SJCRH30 (cell line): Measurements from ENCODE around the gene ADGRL2. TPM values are rescaled to one million over a fixed set of nuclear protein-coding genes. Genes with fewer than 3 reads are reported as not detected.

Source experiments
- DNase-seq, 2 experiments: peaks; one replicate each; pipeline ENCODE4 v3.0.0-alpha.2; 2015 to 2020
- H3K27ac ChIP-seq: fragments of 250-450 bp; sonication (Bioruptor Pico); 2 replicates; pipeline ENCODE4 v1.5.1; 2020; ENCODE audit warnings: mild to moderate bottlenecking, moderate library complexity
- H3K27me3 ChIP-seq: fragments of 250-450 bp; sonication (Bioruptor Pico); 2 replicates; pipeline ENCODE4 v1.5.1; 2020; ENCODE audit warnings: mild to moderate bottlenecking, moderate library complexity
- H3K36me3 ChIP-seq: fragments of 250-450 bp; sonication (Bioruptor Pico); 2 replicates; pipeline ENCODE4 v1.5.1; 2020; ENCODE audit warnings: mild to moderate bottlenecking, moderate library complexity
- H3K4me1 ChIP-seq: fragments of 250-450 bp; sonication (Bioruptor Pico); 2 replicates; pipeline ENCODE4 v1.5.1; 2020; ENCODE audit warnings: mild to moderate bottlenecking, moderate library complexity
- H3K4me3 ChIP-seq: fragments of 250-450 bp; sonication (Bioruptor Pico); 2 replicates; pipeline ENCODE4 v1.5.1; 2020; ENCODE audit warnings: mild to moderate bottlenecking, moderate library complexity
- H3K9me3 ChIP-seq: fragments of 250-450 bp; sonication (Bioruptor Pico); replicated peaks from 2 replicates; pipeline ENCODE4 v1.5.1; 2020; ENCODE audit warnings: mild to moderate bottlenecking, moderate library complexity
- total RNA-seq: library from RNA; depleted of rRNA; stranded (reverse); fragments of >200 nt; shearing (Covaris generic); gene quantifications from 2 replicates; pipeline ENCODE4 v1.2.3, GENCODE V29; 2014

Gene ADGRL2
- total RNA-seq, 1 experiment from 2014 or later: 98.0 TPM

- Histone ChIP-seq H3K4me3 (no peak overlapping the region), H3K36me3 (peaks cover 37% of the 10 kb centered on the region)
Measured at GRCh38 chr1:81990241-81990640, 189.5 kb downstream of the ADGRL2 start.

GRCh38 chr1:81998165-81998564 lies 197.4 kb downstream of the ADGRL2 start:
- H3K36me3 ChIP-seq: no peaks in the 10 kb centered on the region
- no peaks in the 10 kb centered on the region for H3K9me3 ChIP-seq

More at GRCh38 chr1:81990241-81990640, 189.5 kb downstream of the ADGRL2 start:
- DNase-seq: no peak
- no peaks in the 10 kb centered on the region for H3K9me3 ChIP-seq
- no peak overlapping the region for H3K27ac ChIP-seq
- H3K4me1 ChIP-seq: no peaks in the 10 kb centered on the region
- no peaks in the 10 kb centered on the region for H3K27me3 ChIP-seq

GRCh38 chr1:81999364-81999763 lies 198.6 kb downstream of the ADGRL2 start:
- H3K4me1 ChIP-seq: peaks cover 12% of the 10 kb centered on the region
- H3K4me3 ChIP-seq: no peak overlapping the region
- no peak for DNase-seq
- no peaks in the 10 kb centered on the region for H3K27me3 ChIP-seq
- H3K36me3 ChIP-seq: no peaks in the 10 kb centered on the region
- no peak overlapping the region for H3K27ac ChIP-seq
- H3K9me3 ChIP-seq: no peaks in the 10 kb centered on the region

More at GRCh38 chr1:81998165-81998564, 197.4 kb downstream of the ADGRL2 start:
- DNase-seq: peak in 1 of 2 experiments; percentile 16
- no peak overlapping the region for H3K4me3 ChIP-seq
- peaks cover 12% of the 10 kb centered on the region for H3K4me1 ChIP-seq
- H3K27me3 ChIP-seq: no peaks in the 10 kb centered on the region
- H3K27ac ChIP-seq: no peak overlapping the region

- DNase-seq: no peak
- peaks cover 12% of the 10 kb centered on the region for H3K4me1 ChIP-seq
- no peak overlapping the region for H3K4me3 ChIP-seq
- H3K9me3 ChIP-seq: no peaks in the 10 kb centered on the region
- no peak overlapping the region for H3K27ac ChIP-seq
- no peaks in the 10 kb centered on the region for H3K36me3 ChIP-seq
- no peaks in the 10 kb centered on the region for H3K27me3 ChIP-seq
Measured at GRCh38 chr1:82000221-82000620, 199.5 kb downstream of the ADGRL2 start.

- Histone ChIP-seq H3K4me3 (no peak overlapping the region), H3K27ac (no peak overlapping the region), H3K27me3 (no peaks in the 10 kb centered on the region), H3K4me1 (peaks cover 12% of the 10 kb centered on the region), H3K36me3 (no peaks in the 10 kb centered on the region), H3K9me3 (no peaks in the 10 kb centered on the region)
- peak in 1 of 2 experiments; percentile 19 for DNase-seq
Measured at GRCh38 chr1:82001345-82001744, 200.6 kb downstream of the ADGRL2 start.

- H3K4me3 ChIP-seq: no peak overlapping the region
- H3K4me1 ChIP-seq: no peaks in the 10 kb centered on the region
- no peak for DNase-seq
- no peak overlapping the region for H3K27ac ChIP-seq
- H3K9me3 ChIP-seq: no peaks in the 10 kb centered on the region
- no peaks in the 10 kb centered on the region for H3K27me3 ChIP-seq
- H3K36me3 ChIP-seq: no peaks in the 10 kb centered on the region
Measured at GRCh38 chr1:82007804-82008203, 207.1 kb downstream of the ADGRL2 start.

- Histone ChIP-seq H3K4me3 (no peak overlapping the region), H3K27ac (no peak overlapping the region), H3K36me3 (no peaks in the 10 kb centered on the region), H3K9me3 (no peaks in the 10 kb centered on the region), H3K27me3 (no peaks in the 10 kb centered on the region), H3K4me1 (no peaks in the 10 kb centered on the region)
- no peak for DNase-seq
Measured at GRCh38 chr1:82013702-82014101, 213.0 kb downstream of the ADGRL2 start.

- H3K27ac ChIP-seq: no peak overlapping the region
- H3K36me3 ChIP-seq: no peaks in the 10 kb centered on the region
- DNase-seq: no peak
- H3K9me3 ChIP-seq: no peaks in the 10 kb centered on the region; the same call in 1 of the 2 replicates
- no peaks in the 10 kb centered on the region for H3K27me3 ChIP-seq
- no peak overlapping the region for H3K4me3 ChIP-seq
- no peaks in the 10 kb centered on the region for H3K4me1 ChIP-seq
Measured at GRCh38 chr1:82015444-82015843, 214.7 kb downstream of the ADGRL2 start.

- H3K9me3 ChIP-seq: peaks cover 3% of the 10 kb centered on the region; the same call in 1 of the 2 replicates
- H3K27me3 ChIP-seq: no peaks in the 10 kb centered on the region
- H3K4me3 ChIP-seq: no peak overlapping the region
- no peak overlapping the region for H3K27ac ChIP-seq
- H3K36me3 ChIP-seq: no peaks in the 10 kb centered on the region
- 0 out of 2 replicates have a peak, but pooled peaks cover 1% of the 10 kb centered on the region for H3K4me1 ChIP-seq
- no peak for DNase-seq
Measured at GRCh38 chr1:82018319-82018718, 217.6 kb downstream of the ADGRL2 start.

- no peak for DNase-seq
- no peaks in the 10 kb centered on the region for H3K36me3 ChIP-seq
- no peak overlapping the region for H3K4me3 ChIP-seq
- 0 out of 2 replicates have a peak, but pooled peaks cover 3% of the 10 kb centered on the region for H3K4me1 ChIP-seq
- H3K9me3 ChIP-seq: peaks cover 3% of the 10 kb centered on the region; the same call in 1 of the 2 replicates
- H3K27me3 ChIP-seq: no peaks in the 10 kb centered on the region
- H3K27ac ChIP-seq: no peak overlapping the region
Measured at GRCh38 chr1:82019508-82019907, 218.8 kb downstream of the ADGRL2 start.

- Histone ChIP-seq H3K9me3 (no peaks in the 10 kb centered on the region), H3K27me3 (no peaks in the 10 kb centered on the region), H3K27ac (no peak overlapping the region), H3K36me3 (no peaks in the 10 kb centered on the region), H3K4me1 (no peaks in the 10 kb centered on the region), H3K4me3 (no peak overlapping the region)
- DNase-seq: no peak
Measured at GRCh38 chr1:82030830-82031229, 230.1 kb downstream of the ADGRL2 start.

GRCh38 chr1:82032068-82032467 lies 231.3 kb downstream of the ADGRL2 start:
- no peaks in the 10 kb centered on the region for H3K36me3 ChIP-seq
- H3K27ac ChIP-seq: no peak overlapping the region
- no peak for DNase-seq
- H3K27me3 ChIP-seq: no peaks in the 10 kb centered on the region
- H3K4me1 ChIP-seq: no peaks in the 10 kb centered on the region
- no peak overlapping the region for H3K4me3 ChIP-seq
- no peaks in the 10 kb centered on the region for H3K9me3 ChIP-seq

- peak in 1 of 2 experiments; percentile 31 for DNase-seq
Measured at GRCh38 chr1:82034812-82035211, 234.1 kb downstream of the ADGRL2 start.

More at GRCh38 chr1:82034812-82035211, 234.1 kb downstream of the ADGRL2 start:
- H3K36me3 ChIP-seq: no peaks in the 10 kb centered on the region
- no peaks in the 10 kb centered on the region for H3K4me1 ChIP-seq
- H3K4me3 ChIP-seq: no peak overlapping the region
- H3K9me3 ChIP-seq: no peaks in the 10 kb centered on the region
- no peak overlapping the region for H3K27ac ChIP-seq
- no peaks in the 10 kb centered on the region for H3K27me3 ChIP-seq
